Choroid plexus epithelial cell (primary cell): Measurements from ENCODE around the gene RAD9A.

Experiments used
- DNase-seq: peaks from one replicate; pipeline ENCODE4 v3.0.0-alpha.2; 2010; ENCODE audit warnings: low read depth
- H3K4me3 ChIP-seq: 2 replicates; pipeline ENCODE4 v1.5.1; 2011; ENCODE audit warnings: low read depth, mild to moderate bottlenecking, control low read depth, low read length, moderate library complexity
- CTCF ChIP-seq: conservative IDR thresholded peaks from 2 replicates; pipeline ENCODE4 v1.5.1; 2011; ENCODE audit warnings: low read depth, mild to moderate bottlenecking, control low read depth, inconsistent platforms, low read length, moderate library complexity

Gene RAD9A

GRCh38 chr11:67384851-67385366, 6.9 kb upstream of the RAD9A start:
- DNase-seq: peak; percentile 42
- TF ChIP-seq CTCF: no peak
- H3K4me3 ChIP-seq: no peak overlapping the region

DNA sequence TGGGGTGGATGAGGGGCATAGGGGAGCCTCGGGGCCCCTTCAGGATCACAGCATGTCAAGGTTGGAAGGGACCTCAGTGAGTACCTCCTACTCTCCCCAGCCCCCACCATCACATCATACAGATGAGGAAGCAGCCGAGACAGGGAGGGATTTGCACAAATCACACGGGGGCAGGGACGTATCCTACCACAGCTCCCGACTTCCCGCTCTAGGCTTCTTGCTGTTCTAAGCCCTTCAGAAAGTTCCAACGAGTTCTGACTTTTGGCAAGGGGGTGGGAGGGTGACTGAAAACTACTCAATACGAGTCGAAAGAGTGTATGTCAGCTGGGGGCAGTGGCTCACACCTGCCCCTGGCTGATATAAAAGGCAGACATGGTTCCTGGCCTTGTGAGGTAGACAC, 4.7 kb upstream of the RAD9A start:
- TF ChIP-seq CTCF: no peak
- DNase-seq: no peak
- no peak overlapping the region for H3K4me3 ChIP-seq

GRCh38 chr11:67387518-67387917, 4.3 kb upstream of the RAD9A start:
- no peak for TF ChIP-seq CTCF
- DNase-seq: no peak
- H3K4me3 ChIP-seq: no peak overlapping the region

GRCh38 chr11:67389477-67389876, 2.3 kb upstream of the RAD9A start:
- no peak for DNase-seq
- no peak overlapping the region for H3K4me3 ChIP-seq
- TF ChIP-seq CTCF: peak; percentile 72

DNA sequence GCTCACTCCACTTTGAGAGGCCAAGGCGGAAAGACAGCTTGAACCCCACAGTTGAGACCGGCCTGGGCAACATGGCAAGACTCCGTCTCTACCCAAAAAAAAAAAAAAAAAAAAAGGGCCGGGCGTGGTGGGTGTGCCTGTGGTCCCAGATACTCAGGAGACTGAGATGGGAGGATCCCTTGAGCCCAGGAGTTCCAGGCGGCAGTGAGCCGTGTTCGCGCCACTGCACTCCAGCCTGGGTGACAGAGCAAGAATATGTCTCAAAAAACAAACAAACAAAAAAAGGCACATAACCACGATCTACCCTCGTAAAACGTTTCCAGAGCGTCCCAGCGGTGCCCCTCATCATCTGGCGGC, 861 bp upstream of the RAD9A start:
- H3K4me3 ChIP-seq: peak overlapping the region; percentile 93
- DNase-seq: no peak
- TF ChIP-seq CTCF: no peak

DNA sequence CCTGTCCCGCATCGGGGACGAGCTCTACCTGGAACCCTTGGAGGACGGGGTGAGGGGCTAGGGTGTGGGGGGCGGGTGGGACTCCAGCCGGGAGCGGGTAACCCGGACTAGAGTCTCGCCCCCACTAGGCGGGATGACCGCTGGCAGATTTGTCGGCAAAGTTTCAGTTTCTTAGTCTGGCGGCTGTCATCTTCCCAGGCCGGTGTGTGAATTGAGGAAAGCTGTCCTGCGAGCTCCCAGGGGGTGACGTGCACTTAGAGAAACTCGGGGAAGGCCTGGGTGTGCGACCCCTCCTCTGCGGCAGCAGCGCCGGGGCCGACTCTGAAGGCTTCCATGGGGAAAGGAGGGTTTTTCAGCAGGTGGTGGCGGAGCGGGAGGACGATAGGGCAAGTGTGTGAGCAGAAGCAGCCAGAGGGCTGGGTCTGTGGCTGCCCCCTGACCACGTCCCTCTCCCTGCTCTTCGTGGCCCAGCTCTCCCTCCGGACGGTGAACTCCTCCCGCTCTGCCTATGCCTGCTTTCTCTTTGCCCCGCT, 463 bp downstream of the RAD9A start:
- DNase-seq: no peak
- peak; percentile 1 for TF ChIP-seq CTCF
- H3K4me3 ChIP-seq: peak overlapping the region; percentile 93

DNA sequence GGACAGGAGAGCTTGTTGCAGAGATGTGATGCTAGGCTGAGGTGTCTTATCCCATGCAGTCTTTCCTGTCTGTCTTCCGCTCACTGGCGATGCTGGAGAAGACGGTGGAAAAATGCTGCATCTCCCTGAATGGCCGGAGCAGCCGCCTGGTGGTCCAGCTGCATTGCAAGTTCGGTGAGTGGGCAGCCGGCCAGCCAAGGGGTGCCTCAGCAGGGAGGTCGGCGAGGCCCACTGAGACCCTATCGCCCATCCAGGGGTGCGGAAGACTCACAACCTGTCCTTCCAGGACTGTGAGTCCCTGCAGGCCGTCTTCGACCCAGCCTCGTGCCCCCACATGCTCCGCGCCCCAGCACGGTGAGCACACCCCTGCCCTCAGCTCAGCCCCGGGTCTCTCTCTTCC, 1.7 kb downstream of the RAD9A start:
- TF ChIP-seq CTCF: no peak
- H3K4me3 ChIP-seq: no peak overlapping the region
- DNase-seq: no peak
